SU-DHL-6 (cell line): ENCODE measurements around the gene INO80.

ENCODE experiments used
- H2AFZ ChIP-seq: fragments of 200-600 bp; sonication (generic); 2 replicates; pipeline ENCODE4 v1.6.1; 2014; ENCODE audit warnings: low read depth, mild to moderate bottlenecking, moderate library complexity, mixed read lengths, antibody characterized with exemption, low read length; ENCODE audit not compliant: severe bottlenecking
- H3F3A ChIP-seq: fragments of 200-600 bp; shearing (Covaris generic); 2 replicates; pipeline ENCODE4 v1.6.0; 2016; ENCODE audit warnings: antibody characterized with exemption, mild to moderate bottlenecking; ENCODE audit not compliant: insufficient read depth
- H3K27ac ChIP-seq: fragments of 200-600 bp; sonication (generic); 2 replicates; pipeline ENCODE4 v1.5.1; 2016; ENCODE audit warnings: low read depth, mild to moderate bottlenecking, low read length, moderate library complexity, mixed read lengths
- H3K27me3 ChIP-seq: fragments of 200-600 bp; sonication (generic), shearing (Covaris generic); 2 replicates; pipeline ENCODE4 v1.6.0; 2014; ENCODE audit warnings: mild to moderate bottlenecking, low read length
- H3K36me3 ChIP-seq: fragments of 200-600 bp; sonication (generic); 2 replicates; pipeline ENCODE4 v1.6.1; 2014; ENCODE audit warnings: mild to moderate bottlenecking, low read length, mixed read lengths
- H3K4me2 ChIP-seq: fragments of 300-600, 200-600 bp; shearing (Covaris generic), sonication (generic); 2 replicates; pipeline ENCODE4 v1.6.0; 2014; ENCODE audit warnings: low read length, low read depth, mild to moderate bottlenecking; ENCODE audit not compliant: poor library complexity, severe bottlenecking
- H3K4me3 ChIP-seq: fragments of 200-600 bp; sonication (generic); 2 replicates; pipeline ENCODE4 v1.5.1; 2014; ENCODE audit warnings: antibody characterized with exemption, low read length, mild to moderate bottlenecking, mixed read lengths; ENCODE audit not compliant: insufficient read depth, poor library complexity, severe bottlenecking
- H3K79me2 ChIP-seq: fragments of 200-600 bp; sonication (generic); 2 replicates; pipeline ENCODE4 v1.6.1; 2014; ENCODE audit warnings: mild to moderate bottlenecking, low read length, moderate library complexity; ENCODE audit not compliant: insufficient read depth
- H3K9ac ChIP-seq: fragments of 200-600 bp; sonication (generic); 2 replicates; pipeline ENCODE4 v1.7.0; 2014; ENCODE audit warnings: mild to moderate bottlenecking, low read length
- H3K9me2 ChIP-seq: fragments of 200-600 bp; sonication (generic); replicated peaks from 2 replicates; pipeline ENCODE4 v1.6.1; 2014; ENCODE audit warnings: low read length; ENCODE audit not compliant: insufficient read depth
- H3K9me3 ChIP-seq: fragments of 200-600 bp; sonication (generic); 2 replicates; pipeline ENCODE4 v1.6.1; 2014; ENCODE audit warnings: low read length, mixed read lengths; ENCODE audit not compliant: insufficient read depth
- H4K20me1 ChIP-seq: fragments of 200-600 bp; sonication (generic); 2 replicates; pipeline ENCODE4 v1.6.1; 2014; ENCODE audit warnings: low read depth, mild to moderate bottlenecking, antibody characterized with exemption, low read length, moderate library complexity, mixed read lengths
- EZH2phosphoT487 ChIP-seq: fragments of 200-600 bp; sonication (generic), shearing (Covaris generic); conservative IDR thresholded peaks from 2 replicates; pipeline ENCODE4 v1.6.1; 2018; ENCODE audit warnings: mild to moderate bottlenecking, antibody characterized with exemption, low read length, moderate library complexity, mixed read lengths
- TF ChIP-seq, protein P1 (sequence below): fragments of 200-600 bp; sonication (generic); IDR thresholded peaks from one replicate; pipeline ENCODE4 v1.5.1; 2017; ENCODE audit warnings: antibody characterized with exemption, mild to moderate bottlenecking, low read length, moderate library complexity; ENCODE audit not compliant: insufficient read depth, poor library complexity, severe bottlenecking

The INO80 gene

DNA sequence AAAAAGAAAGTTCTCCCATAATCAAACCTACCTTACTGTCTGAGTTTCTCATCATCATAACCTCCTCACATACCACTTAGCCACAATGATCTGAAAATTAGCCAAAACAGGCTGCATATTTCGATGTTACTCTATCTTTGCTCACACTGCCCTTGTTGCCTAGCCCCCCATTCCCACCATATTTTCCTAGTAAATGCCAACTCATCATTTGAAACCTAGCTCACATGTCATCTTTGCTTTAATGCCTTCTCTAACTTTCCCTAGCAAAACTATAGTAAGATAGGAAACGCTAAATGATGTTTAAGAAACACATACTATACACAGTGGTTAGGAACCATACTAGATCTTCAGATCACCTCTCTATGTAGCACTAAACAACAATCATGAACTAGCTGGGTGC is 64.9 kb downstream of the INO80 start:
- H3K27ac ChIP-seq, result no peak overlapping the region
- H4K20me1 ChIP-seq, result no peaks in the 10 kb centered on the region
- no peaks in the 10 kb centered on the region for H3K9me3 ChIP-seq
- H3K9me2 ChIP-seq, result no peaks in the 10 kb centered on the region
- no peaks in the 10 kb centered on the region for H3K79me2 ChIP-seq
- TF ChIP-seq, protein P1, sequence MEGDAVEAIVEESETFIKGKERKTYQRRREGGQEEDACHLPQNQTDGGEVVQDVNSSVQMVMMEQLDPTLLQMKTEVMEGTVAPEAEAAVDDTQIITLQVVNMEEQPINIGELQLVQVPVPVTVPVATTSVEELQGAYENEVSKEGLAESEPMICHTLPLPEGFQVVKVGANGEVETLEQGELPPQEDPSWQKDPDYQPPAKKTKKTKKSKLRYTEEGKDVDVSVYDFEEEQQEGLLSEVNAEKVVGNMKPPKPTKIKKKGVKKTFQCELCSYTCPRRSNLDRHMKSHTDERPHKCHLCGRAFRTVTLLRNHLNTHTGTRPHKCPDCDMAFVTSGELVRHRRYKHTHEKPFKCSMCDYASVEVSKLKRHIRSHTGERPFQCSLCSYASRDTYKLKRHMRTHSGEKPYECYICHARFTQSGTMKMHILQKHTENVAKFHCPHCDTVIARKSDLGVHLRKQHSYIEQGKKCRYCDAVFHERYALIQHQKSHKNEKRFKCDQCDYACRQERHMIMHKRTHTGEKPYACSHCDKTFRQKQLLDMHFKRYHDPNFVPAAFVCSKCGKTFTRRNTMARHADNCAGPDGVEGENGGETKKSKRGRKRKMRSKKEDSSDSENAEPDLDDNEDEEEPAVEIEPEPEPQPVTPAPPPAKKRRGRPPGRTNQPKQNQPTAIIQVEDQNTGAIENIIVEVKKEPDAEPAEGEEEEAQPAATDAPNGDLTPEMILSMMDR, result no peak
- no peak for TF ChIP-seq EZH2phosphoT487
- H3K4me3 ChIP-seq, result no peak overlapping the region
- no peak overlapping the region for H3K9ac ChIP-seq
- peaks cover 2% of the 10 kb centered on the region; the same call in 1 of the 2 replicates for H3F3A ChIP-seq
- H3K36me3 ChIP-seq, result peaks cover 37% of the 10 kb centered on the region; the same call in 1 of the 2 replicates
- no peaks in the 10 kb centered on the region for H3K27me3 ChIP-seq
- no peak overlapping the region for H3K4me2 ChIP-seq
- H2AFZ ChIP-seq, result no peak overlapping the region

DNA sequence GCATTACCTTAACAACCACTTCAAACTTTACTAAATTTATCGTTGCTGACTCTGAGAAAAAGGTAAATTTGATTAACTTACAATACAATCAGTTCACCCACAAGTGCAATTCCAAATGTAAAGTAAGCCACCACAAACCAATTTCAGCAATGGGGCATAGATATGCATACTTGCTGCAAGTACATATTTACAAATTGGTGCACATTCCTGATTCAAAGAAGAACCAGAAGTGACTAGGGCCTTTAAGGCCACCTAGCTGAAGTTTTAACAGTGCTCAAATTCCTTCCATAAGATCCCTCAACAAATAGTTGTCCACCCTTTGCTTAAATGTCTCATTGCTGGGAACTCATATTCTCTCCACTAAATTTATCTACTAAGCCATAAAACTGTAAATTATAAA is 67.2 kb downstream of the INO80 start:
- H4K20me1 ChIP-seq, result no peaks in the 10 kb centered on the region
- no peak overlapping the region for H3K27ac ChIP-seq
- H3K27me3 ChIP-seq, result no peaks in the 10 kb centered on the region
- H3K9me2 ChIP-seq, result no peaks in the 10 kb centered on the region
- 0 out of 2 replicates have a peak, but pooled peaks cover 2% of the 10 kb centered on the region for H3F3A ChIP-seq
- no peak overlapping the region for H3K4me2 ChIP-seq
- H3K9ac ChIP-seq, result no peak overlapping the region
- H2AFZ ChIP-seq, result no peak overlapping the region
- H3K9me3 ChIP-seq, result no peaks in the 10 kb centered on the region
- H3K36me3 ChIP-seq, result peaks cover 32% of the 10 kb centered on the region; the same call in 1 of the 2 replicates
- H3K79me2 ChIP-seq, result no peaks in the 10 kb centered on the region
- no peak for TF ChIP-seq EZH2phosphoT487
- no peak overlapping the region for H3K4me3 ChIP-seq

DNA sequence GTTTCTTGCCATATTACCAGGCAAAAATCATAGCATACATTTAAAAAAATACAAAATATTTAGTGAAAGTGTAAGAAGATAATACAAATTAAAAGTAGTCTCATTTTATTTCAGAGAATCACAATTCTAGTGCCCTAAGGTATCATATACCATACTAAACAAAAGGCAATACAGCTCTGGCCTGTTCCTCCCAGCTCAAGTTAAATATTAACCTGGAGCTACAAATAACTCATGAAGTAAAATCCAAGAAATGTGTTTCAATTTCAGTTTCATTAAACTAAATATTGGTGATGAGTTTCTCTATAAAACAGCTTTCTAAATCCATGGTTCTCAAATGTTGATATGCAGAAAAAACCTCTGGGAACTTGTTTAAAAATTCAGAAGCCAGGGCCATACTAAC is 67.7 kb downstream of the INO80 start:
- no peaks in the 10 kb centered on the region for H3K9me3 ChIP-seq
- no peak for TF ChIP-seq EZH2phosphoT487
- TF ChIP-seq, protein P1, result no peak
- no peaks in the 10 kb centered on the region for H4K20me1 ChIP-seq
- H3K27me3 ChIP-seq, result no peaks in the 10 kb centered on the region
- H2AFZ ChIP-seq, result no peak overlapping the region
- no peak overlapping the region for H3K9ac ChIP-seq
- 0 out of 2 replicates have a peak, but pooled peaks cover 2% of the 10 kb centered on the region for H3F3A ChIP-seq
- H3K4me3 ChIP-seq, result no peak overlapping the region
- H3K36me3 ChIP-seq, result peaks cover 30% of the 10 kb centered on the region; the same call in 1 of the 2 replicates
- no peaks in the 10 kb centered on the region for H3K79me2 ChIP-seq
- no peak overlapping the region for H3K4me2 ChIP-seq
- no peaks in the 10 kb centered on the region for H3K9me2 ChIP-seq
- H3K27ac ChIP-seq, result no peak overlapping the region

DNA sequence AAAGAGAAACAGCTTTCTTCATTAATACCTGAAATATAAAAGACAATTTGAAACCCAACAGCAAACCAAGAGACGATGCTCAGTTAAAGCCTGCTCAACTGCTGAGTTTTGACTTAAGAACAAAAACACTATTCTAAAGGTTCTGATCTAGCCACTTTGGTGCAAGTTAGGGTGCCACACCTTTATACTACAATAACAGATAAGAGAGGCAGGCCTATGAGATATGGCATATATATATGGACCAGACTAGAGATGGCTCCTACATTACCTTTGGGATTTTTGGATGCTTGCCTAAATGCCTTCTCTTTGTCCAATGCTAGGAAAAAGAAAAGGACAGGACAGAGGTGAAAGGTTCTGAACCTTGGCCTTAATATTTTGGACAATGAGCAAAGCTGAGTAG is 68.6 kb downstream of the INO80 start:
- no peaks in the 10 kb centered on the region for H3K9me2 ChIP-seq
- H3K79me2 ChIP-seq, result no peaks in the 10 kb centered on the region
- peaks cover 36% of the 10 kb centered on the region; the same call in 1 of the 2 replicates for H3K36me3 ChIP-seq
- 0 out of 2 replicates have a peak, but pooled peaks cover 2% of the 10 kb centered on the region for H3F3A ChIP-seq
- no peak overlapping the region for H3K27ac ChIP-seq
- no peaks in the 10 kb centered on the region for H3K9me3 ChIP-seq
- no peak overlapping the region for H3K4me2 ChIP-seq
- H3K9ac ChIP-seq, result no peak overlapping the region
- no peak overlapping the region for H3K4me3 ChIP-seq
- no peak overlapping the region for H2AFZ ChIP-seq
- H3K27me3 ChIP-seq, result no peaks in the 10 kb centered on the region
- no peaks in the 10 kb centered on the region for H4K20me1 ChIP-seq
- TF ChIP-seq EZH2phosphoT487, result no peak
- TF ChIP-seq, protein P1, result no peak
